GM18873 (cell line): ENCODE data around the gene SERPINE1.

Experiments
- ATAC-seq: cut with Tn5 transposase; IDR thresholded peaks from one replicate; pipeline ENCODE4 v1.9.1; 2021; ENCODE audit warnings: mild to moderate bottlenecking, moderate library complexity, moderate number of reproducible peaks; ENCODE audit not compliant: unreplicated experiment, low FRiP score

Gene SERPINE1

DNA sequence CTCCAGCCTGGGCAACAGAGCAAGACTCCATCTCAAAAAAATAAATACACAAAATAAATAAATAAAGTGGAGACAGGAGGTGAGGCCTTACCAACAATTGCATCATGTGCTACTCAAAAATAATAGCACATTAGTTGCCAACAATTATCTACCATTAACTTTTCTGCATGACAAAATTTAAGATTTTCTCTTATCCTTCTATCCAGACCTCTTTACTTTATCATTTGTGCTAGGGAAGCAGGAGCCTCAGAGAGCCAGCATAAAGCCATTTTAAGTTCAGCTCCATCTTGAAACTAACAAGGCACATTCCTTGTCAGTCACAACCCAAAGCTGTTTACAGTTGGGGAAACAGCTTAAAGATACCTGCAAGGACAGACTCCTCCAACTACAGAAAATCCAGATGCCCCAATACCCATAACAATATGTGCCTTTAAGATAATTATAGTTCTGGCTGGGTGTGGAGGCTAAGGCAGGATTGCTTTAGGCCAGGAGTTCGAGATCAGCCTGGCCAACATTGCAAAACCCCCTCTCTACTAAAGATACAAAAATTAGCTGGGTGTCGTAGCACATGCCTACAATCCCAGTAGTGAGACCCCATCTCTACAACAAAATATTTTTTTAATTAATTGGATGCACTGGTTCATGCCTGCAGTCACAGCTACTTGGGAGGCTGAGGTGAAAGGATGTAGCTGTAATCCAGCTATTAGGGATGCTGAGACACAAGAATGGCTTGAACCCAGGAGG is 25.2 kb downstream of the SERPINE1 start:
- ATAC-seq = no peak

DNA sequence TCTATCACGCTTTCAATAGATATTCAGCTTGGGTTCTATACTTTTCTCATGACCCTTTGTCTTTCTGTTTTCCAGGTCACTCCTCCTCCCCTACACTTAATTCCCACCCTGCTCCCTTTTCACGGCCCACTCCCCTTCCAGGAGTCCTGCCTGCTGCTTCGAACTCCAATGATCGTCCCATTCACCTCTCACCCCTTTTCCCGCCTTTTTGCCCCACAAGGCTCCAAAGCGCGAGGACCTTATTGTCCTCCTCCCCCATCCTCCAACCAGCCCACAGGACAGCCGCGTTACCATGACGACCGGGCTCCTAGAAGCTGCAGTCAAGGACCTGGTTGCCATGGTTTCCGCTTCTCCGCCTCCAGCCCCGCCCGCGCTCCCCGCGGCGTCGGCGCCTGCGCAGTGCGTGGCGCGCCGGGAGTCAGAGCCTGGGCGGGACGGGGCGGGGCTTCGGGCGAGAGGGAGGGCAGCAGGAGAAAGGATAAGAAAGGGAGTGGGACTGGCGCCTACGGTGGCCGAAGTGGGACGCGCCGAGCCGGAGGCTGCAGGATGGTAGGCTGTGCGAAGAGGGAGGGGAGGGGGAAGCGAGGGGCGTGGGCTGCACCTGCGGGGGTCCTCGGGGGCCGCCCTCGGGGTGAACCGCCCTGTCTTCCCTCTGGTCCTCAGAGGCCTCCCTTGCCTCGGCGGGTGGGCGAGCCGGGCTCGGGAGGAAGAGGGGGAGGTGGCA is 27.2 kb downstream of the SERPINE1 start, which contains the start of gene AP1S1:
Gene AP1S1 (plus strand): TSS at position 508 of the 724 bp plus-strand sequence. CDS start 39 bp downstream, at position 547.
- peak; percentile 66 for ATAC-seq

- ATAC-seq = no peak
Observed at GRCh38 chr7:101154693-101155102, 27.8 kb downstream of the SERPINE1 start.

GRCh38 chr7:101155303-101155702 is 28.4 kb downstream of the SERPINE1 start:
- no peak for ATAC-seq

GRCh38 chr7:101156277-101156676 is 29.4 kb downstream of the SERPINE1 start:
- ATAC-seq = no peak

DNA sequence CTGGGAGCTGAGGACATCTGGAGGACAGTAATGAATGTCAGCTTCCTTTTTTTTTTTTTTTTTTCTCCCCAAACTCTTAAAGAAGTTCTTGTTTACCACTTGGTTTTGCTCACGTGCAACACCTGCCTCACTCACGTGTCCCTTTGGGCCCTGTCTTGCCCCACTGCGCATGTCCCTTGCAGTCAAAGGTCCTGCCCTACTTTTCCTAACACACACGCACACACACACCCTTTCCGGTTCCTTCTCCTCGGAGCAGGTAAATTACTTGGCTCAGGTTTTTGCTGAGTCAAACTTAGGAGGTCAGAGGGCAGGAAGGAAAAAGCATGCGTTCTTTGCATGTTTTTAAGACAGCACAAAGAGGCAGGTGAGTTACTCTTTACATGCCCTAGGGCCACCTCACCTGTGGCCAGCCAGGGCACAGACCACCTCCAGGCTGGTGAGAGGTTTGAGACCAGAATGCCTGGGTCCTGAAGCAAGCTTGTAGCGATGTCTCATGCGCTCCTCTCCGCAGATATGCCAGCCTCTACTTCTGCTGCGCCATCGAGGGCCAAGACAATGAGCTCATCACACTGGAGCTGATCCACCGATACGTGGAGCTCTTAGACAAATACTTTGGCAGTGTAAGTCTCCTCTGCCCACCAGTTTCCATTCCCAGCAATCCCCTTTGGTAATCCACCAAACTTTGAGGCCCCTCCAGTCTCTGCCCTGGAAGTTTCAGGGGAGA is 30.1 kb downstream of the SERPINE1 start:
- ATAC-seq = no peak

GRCh38 chr7:101159696-101160674 is 33.1 kb downstream of the SERPINE1 start:
- ATAC-seq = no peak

GRCh38 chr7:101160910-101161309 is 34.0 kb downstream of the SERPINE1 start:
- ATAC-seq = no peak

GRCh38 chr7:101161692-101162471 is 35.0 kb downstream of the SERPINE1 start:
- no peak for ATAC-seq

- ATAC-seq = no peak
Observed at GRCh38 chr7:101162551-101163278, 35.8 kb downstream of the SERPINE1 start.

DNA sequence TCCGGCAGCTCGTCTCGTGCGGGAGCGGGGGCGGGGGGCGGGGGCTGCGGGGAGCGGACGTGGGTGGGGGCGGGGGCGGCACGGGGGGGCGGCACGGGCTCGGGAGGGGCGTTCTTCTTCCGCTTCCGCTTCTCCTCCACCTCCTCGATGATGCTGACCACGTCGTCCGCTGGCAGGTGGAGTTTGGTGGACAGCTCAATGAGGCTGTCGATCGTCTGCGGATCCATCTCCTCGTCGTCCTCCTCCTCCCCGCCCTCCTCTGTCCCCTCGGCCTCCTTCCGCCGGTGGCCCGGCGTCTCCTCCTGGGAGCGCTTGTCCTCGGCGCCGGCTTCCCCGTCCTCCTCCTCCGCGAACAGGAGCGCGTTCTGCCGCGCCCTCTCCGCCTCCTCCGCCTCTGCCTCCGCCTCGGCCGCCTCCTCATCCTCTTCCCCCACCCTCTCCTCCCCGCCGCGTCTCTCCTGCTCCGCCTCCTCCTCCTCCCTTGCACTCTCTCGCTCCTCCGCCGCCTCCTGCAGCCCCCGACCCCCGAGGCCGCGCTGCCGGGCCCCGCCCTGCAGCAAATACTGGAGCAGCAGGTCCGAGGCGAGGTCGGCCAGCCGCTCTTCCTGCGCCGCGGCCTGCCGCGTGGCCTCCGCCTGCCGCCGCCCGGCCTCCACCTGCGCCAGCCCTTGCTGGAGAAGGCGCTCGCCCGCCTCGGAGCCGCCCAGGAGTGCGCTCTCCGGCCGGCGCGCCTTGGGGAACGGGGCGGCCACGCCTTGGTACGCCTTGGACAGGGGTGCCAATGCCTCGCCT is 36.6 kb downstream of the SERPINE1 start:
- ATAC-seq = no peak

GRCh38 chr7:101164071-101164840 is 37.4 kb downstream of the SERPINE1 start:
- ATAC-seq = no peak

DNA sequence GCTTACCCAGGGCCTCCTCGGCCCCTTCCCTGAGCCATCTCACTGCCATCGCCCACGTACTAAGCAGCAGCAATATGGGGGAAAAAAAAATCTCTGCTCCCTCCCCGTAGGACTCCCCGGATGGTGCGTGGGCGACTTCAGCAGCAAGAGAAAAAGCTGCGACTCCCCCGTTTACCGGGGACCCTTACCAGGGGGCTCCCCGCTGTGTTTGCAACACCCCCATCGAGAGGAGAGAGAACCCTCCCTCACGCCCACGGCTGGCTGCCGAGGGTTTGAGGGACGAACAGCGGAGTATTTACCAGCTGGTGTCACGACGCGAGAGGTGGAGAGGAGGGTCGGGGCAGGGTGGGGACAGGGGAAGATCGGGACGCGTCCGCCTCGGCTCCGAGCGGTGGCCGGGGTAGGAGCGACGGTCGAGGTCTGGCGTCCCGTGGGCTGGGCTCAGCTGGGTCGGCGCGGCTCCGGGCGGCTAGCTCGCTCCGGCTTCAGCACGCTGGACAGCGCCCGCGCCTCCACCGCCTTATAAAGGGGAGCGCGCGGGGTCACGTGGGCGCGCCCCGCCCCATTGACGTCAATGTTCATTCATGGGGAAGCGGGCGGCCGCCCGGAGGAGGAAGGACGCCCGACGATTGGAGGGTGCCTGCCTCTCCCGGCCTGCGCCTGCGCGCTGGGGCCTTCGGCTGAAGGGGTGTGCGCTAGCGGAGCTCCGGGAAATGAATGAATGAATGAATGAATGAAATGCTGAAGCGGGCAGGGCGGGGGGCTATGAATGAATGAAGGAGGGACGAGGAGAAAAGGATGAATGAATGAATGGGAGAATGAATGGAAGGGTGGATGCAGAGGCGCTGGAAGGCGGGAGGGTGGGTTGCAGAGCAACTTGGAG is 38.4 kb downstream of the SERPINE1 start, which contains the start of gene VGF:
Gene VGF (minus strand): TSS at position 495 of the 883 bp plus-strand sequence. CDS start 726 bp downstream, outside the sequence.
- peak; percentile 72 for ATAC-seq

DNA sequence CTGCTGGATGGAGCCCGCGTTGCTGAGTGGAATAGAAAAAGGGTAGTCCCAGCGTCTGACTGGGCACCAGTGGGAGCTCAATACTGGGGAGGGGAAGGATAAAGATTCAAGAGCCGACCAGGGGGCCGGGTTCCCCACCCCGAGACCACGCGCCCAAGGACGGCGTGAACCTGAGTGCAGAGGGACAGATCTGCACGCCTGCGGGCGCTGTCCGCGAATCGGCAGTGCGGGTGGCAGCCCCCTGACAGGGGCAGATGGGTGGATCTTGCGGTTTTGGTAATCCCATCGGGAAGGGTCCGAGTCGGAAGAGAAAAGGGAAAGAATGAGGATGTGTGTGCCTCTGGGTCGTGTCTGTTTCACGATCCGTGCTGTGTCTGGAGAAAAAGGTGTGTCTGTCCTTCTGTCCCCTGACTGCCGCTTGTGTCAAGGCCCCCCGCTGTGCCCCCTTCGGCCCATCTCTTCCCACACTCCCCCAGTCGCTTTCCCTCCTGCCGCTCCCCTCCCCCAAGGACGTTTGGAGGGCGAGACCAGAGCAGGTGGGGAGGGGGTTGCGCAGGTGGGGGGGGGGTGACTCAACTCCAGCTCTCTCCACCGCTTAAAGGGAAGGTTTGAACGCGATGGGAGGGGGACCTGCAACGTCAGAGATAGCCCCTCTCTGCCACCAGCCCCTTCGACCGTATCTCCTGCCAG is 39.2 kb downstream of the SERPINE1 start:
- no peak for ATAC-seq

GRCh38 chr7:101166648-101166908 is 39.7 kb downstream of the SERPINE1 start:
- no peak for ATAC-seq
